ENCODE results near the gene PKMYT1.

The PKMYT1 gene

DNA sequence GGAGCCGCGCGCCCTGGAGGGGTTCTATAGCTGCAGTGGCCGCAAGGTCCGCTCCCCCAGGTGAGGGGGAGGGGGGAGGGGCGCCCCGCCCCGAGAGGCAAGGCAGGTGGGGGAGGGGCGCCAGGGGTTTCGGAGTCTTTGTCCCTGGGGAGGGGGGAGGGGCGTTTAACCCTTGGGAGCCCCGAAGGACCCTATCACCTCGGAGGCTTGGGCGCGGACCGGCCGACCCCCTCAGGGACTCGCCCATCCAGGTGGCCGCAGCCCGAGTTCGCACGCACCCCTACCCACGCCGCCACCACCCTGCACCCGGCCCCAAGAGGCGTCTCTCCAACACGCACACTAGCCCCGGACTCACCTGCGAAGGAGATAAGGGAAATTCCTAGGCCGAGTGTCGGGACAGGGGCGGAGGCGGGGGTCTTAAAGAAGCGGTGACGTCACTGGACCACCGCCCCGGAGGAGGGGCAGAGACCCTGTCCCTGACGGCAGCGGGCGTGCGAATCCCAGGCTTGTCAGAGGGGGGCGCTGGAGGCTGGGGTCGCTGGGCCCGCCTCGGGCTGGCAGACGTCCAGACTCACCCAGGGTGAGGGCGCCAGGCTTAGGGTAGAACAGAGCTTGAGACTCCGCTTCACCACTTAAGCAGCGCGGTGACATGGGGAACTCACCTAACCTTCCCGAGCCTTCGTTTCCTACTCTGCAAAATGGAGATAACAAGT, 37.7 kb upstream of the PKMYT1 start, which contains the start of gene CLDN6:
TSS of gene CLDN6 (minus strand) at position 390 of the 713 bp plus-strand sequence. CDS start 2,162 bp downstream, outside the sequence.
- DNase-seq (ENCODE audit: low read depth in 2 of 2), result no peak

DNA sequence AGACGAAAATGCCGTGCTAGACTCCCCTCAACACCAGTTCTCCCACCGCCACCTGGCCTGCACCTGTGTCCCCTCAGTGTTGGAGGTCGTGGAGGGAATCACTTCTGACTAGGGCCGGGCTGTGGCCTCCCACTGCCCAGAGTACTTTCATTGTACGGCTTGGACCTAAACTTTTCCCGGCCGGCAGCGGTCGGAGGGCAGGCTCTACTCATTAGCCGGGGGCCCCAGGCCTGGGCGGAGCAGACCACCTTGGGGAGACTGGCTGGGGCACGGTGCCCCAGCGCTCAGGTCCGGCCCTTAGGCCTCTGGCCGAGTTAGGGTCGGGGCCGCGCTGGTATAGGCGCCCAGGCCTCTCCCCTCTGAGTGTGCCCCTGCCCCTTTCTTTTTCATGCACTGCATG, 37.1 kb upstream of the PKMYT1 start:
- DNase-seq (ENCODE audit: low read depth in 2 of 2), result no peak

DNA sequence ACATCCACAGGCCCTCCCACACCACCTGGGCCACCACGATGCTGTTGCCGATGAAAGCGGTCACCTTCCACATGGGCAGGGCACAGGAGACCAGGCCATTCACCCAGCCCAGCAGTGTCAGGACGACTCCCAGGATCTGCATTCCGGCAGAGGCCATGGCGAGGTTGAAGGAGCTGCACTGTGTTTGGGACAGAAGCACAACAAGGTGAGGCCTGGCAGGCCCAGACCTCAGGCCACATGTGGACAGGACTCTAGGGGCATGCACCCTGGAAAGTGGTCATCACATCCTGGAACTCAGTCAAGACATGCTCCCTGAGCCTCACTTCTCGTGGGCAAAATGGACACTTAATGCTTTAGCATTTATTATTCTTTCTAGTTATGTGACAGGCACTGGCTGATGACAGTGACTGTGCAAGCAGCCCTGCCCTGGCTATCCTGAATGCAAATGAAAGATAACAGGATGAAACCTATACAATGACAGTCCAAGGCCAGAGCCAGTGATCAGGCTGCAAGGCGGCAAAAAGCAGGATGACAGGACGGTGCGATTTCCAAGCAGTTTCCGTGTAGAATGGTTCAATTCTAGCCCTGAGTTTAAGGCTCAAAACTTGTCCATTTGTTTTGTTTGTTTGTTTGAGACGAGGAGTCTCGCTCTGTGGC, 35.7 kb upstream of the PKMYT1 start:
- DNase-seq (ENCODE audit: low read depth in 2 of 2), result no peak

DNA sequence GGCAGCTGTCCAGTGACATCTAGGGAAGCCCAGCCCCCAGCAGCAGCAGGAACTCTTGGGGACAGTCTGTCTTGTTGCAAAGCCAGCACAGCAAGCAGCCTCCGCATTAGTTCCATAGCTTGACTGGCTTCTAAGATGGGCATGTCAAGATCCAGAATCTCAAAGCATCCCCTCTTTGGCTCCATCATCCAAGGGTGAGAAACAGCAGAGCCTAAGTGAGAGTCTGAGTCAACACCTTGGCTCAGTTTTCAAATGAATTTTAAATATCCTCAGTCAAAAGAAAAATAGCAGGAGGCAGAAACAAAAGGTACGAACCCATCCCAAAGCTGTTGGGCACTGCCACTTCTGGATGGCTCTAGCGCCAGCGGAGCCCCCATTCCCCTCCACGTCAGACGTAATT, 34.7 kb upstream of the PKMYT1 start:
- DNase-seq (ENCODE audit: low read depth in 2 of 2), result no peak

- no peak for DNase-seq (ENCODE audit: low read depth in 2 of 2)
Measured at GRCh38 chr16:3013998-3014690, 33.9 kb upstream of the PKMYT1 start.

- no peak for DNase-seq (ENCODE audit: low read depth in 2 of 2)
Measured at GRCh38 chr16:3013491-3013951, 33.3 kb upstream of the PKMYT1 start.

DNA sequence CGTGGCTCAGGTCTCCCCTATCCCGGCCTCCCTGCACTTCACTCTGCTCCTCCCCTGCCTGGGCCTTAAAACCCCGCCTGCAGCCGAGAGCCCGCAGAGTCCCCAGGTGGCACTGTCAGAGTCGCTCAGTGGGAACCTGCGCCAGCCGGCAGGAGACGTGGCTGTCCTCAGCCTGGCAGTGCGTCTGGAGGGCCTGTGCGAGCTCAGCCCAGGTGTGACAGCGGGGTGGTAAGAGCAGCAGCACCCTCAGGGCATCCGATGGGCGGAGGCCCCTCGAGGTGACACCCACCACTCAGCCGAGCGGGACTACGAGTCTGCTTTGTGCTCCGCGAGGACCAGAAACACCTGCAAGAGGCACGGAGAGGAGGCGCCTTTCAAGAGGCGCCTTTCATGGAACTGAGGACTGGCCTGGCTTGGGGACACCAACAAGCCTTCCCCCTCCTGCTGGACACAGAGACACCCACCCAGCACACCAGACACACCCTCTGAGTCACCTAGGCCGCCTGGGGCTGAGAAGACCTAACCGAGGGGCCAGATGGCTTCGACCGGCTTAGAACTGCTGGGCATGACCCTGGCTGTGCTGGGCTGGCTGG, 32.7 kb upstream of the PKMYT1 start, which contains the start of gene CLDN9:
TSS of gene CLDN9 (plus strand) at position 96 of the 593 bp plus-strand sequence. CDS start at position 536, 440 bp downstream.
- no peak for DNase-seq (ENCODE audit: low read depth in 2 of 2)

- no peak for DNase-seq (ENCODE audit: low read depth in 2 of 2)
Measured at GRCh38 chr16:3012246-3012645, 32.0 kb upstream of the PKMYT1 start.

DNA sequence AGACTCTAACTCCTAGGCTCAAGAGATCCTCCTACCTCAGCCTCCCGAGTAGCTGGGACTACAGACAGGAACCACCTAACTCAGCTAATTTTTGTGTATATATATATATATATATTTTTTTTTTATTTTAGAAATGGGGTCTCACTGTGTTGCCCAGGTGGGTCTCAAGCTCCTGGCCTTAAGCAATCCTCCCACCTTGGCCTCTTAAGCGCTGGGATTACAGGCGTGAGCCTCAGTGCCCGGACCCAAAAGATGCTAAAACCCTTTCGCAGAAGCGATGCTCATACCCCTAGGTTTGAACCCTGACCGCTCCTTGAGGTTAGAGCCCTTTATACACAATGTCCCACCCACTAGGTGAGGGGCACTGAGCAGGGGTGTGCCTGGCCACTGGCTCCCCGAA, 30.3 kb upstream of the PKMYT1 start:
- DNase-seq (ENCODE audit: low read depth in 2 of 2), result no peak

DNA sequence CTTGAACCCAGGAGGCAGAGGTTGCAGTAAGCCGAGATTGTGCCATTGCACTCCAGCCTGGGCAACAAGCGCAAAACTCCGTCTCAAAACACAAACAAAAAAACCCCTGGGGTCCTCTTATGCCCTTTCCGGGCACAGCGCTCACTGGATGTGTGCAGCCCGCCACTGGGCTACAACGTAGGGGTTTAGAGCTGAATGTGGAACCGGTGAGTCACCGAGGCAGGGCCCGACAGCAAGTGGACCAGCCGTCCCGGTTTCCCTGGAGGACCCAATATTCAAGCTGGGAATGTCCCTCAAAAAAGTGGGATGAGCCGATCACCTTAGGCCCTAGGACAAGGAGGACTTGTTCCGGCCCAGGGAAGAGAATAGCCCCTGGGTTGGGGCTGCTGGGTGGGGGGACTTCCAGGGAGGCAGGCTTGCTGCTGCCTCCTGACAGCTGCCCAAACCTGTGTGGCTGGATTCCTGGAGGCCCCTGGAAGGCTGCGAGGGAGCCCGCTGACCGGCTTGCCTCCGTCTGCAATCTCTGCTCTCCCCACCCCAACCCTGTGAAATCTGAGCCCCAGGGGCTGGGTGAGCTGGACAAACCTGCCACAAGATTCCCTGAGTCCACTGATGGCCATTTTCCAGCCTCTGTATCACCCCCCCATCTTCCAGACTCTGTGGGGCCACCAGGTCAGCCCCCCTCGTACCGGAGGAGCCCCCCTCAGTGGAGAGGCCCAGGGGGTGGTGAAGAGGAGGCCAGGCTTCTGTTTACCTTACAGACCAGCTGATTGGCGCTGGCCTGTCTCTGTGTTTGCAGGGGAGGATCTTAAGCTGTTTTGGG, 29.5 kb upstream of the PKMYT1 start:
- no peak for DNase-seq (ENCODE audit: low read depth in 2 of 2)

DNA sequence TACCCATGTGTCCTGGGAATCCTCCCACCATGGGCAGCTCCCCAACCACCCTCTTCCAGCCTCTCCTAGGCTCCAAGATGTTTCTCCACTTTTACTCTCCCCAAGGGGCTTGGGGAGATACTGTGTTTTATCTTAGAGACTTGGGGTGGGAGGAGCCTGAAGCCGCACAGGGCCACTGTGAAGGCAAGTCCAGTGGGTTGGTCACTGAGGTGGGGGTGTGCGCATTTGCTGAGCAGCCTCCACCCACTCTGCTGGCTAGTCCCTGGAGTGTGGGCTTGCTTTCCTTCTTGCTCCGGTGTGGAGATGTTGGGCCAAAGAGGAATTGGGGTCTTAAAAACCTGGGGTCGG, 28.4 kb upstream of the PKMYT1 start:
- DNase-seq (ENCODE audit: low read depth in 2 of 2), result no peak

DNA sequence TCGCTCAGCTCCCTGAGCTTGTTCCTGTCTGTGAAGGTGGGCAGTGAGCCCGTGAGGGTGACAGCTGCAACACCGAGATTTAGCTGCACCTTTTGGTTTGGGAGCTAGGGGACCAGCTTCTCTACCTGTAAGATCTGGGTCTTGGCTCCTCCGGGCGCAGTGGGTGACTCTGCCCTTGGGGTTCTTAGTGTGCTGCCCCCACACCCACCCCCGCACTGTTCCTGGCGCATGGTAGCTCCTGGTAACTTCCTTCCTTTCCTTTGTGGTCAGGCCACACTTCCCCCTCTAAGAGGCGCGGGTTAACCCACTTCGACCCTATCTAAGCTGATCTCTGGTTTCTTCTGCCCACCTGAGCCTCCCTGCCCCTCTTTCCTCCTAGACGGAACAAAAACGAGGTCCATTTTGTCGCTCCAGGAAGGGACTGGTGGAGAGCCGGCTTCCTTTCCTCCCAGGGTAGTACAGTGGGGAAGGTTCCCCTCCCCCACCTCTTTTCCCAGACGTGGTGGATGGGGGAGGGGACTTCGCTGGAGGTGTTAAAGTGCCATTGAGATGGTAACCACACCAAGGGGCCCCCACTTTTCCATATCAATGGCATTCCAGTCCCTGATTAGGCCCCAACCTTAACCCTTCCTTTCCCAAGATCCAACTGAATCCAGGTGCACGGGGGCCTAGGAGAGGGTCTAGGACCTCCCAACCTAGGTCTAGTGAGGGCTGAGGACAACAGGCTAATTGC, 27.9 kb upstream of the PKMYT1 start:
- DNase-seq (ENCODE audit: low read depth in 2 of 2), result no peak

DNA sequence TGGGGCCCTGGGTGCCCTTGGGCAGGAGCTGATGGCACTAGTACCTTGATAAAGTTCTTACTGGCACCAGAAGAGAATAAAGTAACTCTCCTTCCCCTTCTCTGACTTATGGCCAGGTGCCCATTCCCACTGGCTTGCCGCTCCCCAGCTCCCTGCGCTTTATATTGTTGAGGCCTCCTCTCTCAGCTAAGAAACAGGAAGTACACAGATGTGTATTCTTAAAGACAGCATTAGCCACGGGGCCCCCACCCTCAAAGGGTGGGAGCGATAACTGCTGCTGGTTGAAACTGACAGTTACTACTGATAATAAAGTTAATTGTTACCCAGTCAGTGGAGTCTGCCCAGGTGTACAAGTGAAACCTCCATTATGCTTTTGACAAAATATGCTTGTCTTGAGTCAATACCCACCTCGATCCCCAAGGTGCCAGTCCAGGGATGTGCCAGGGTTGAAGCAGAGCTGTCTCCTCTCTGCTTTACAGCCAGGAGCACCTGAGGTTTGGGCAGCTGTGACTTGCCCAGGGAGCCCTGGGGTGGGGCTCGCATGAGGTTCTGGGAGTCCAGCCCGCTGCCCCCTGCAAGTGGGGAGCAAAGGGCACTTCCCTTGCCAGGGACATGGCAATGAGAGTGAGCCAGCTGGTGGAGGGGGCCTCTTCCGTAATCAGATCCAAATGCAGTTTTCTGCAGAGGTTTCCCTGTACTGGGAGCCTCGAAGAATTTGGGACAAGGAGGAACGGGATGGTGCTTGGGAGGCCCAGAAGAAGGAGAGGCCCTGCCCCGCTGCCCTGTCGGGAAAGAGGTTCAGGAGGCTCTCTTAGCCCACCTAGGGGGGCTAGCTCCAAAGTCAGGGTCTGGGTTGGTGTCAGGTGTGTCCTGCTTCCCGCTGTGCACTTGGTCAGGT, 27.1 kb upstream of the PKMYT1 start:
- no peak for DNase-seq (ENCODE audit: low read depth in 2 of 2)

GRCh38 chr16:3004781-3005284, 24.6 kb upstream of the PKMYT1 start:
- no peak for DNase-seq (ENCODE audit: low read depth in 2 of 2)

GRCh38 chr16:3004319-3004718, 24.1 kb upstream of the PKMYT1 start:
- no peak for DNase-seq (ENCODE audit: low read depth in 2 of 2)

GRCh38 chr16:3003582-3004270, 23.5 kb upstream of the PKMYT1 start:
- DNase-seq (ENCODE audit: low read depth in 2 of 2), result peak; percentile 89 to 91

GRCh38 chr16:3001316-3001715, 21.1 kb upstream of the PKMYT1 start:
- DNase-seq (ENCODE audit: low read depth in 2 of 2), result no peak

GRCh38 chr16:3000540-3000939, 20.3 kb upstream of the PKMYT1 start:
- no peak for DNase-seq (ENCODE audit: low read depth in 2 of 2)

GRCh38 chr16:2999929-3000328, 19.7 kb upstream of the PKMYT1 start:
- no peak for DNase-seq (ENCODE audit: low read depth in 2 of 2)

All from stimulated activated CD8-positive, alpha-beta memory T cell treated with anti-CD3 and anti-CD28 coated beads, Interleukin-7, amount 100 ng/mL, for 1 hour (primary cell).